HG03521 (cell line): ENCODE results near the gene FSTL1.

ENCODE experiments used
- ATAC-seq: cut with Tn5 transposase; IDR thresholded peaks from one replicate; pipeline ENCODE4 v1.9.1; 2021; ENCODE audit warnings: mild to moderate bottlenecking, moderate library complexity; ENCODE audit not compliant: unreplicated experiment

FSTL1 gene

DNA sequence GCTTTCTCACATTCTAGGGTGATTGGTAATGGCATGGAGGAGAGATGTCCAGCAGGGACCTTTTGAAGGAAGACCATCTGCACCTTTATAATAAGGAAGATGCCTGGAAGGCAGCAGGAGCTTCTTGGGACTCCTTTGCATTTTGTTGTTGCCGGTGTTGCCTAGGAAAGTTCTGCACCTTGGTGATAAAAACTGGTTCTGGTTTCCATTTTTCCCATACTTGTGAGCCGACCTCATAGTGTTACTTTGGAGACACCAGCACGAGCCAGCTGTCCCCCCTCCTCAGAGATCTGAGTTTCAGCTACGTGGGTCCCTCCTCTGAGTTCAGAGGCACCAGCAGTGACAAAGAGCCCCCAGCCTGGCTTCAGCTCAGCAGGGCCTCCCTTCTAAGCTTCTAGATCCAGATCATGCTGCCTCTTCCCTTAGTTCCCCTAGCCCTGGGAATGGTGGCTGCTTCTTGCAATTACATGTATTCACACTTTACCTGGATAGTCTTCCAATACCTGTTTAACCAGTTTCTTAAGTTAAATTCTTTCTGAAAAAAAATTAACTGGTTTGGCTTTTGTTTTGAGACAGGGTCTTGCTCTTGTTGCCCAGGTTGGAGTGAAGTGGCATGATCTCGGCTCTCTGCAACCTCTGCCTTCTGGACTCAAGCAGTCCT is 18.0 kb upstream of the FSTL1 start:
- ATAC-seq = no peak

DNA sequence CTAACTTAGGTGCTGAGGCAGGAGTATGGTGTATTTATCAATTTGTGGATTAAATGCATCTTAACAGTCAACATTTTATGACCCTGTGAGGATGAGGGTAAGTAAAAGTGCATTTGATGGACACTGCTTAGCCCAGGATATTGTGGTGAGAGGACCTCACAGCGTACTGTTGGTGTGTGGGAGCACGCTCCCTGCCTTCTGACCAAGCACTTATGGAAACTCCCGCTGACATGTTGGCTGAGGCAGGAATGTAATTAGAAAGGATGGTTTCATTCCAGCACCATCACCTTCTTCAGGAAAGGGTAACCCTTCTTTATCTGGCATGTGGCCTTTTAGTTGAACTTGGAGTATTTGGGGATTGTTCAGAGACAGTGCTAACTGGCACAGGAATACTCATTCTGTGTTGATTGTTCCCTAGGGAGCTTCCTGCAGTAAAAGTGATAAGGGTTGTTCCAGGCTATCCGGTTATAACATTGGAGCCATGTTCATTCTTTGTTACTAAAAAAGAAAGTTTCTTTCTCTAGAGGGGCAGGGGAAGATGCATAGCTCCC is 11.7 kb upstream of the FSTL1 start:
- no peak for ATAC-seq

GRCh38 chr3:120461416-120461815 is 10.6 kb upstream of the FSTL1 start:
- ATAC-seq = no peak

GRCh38 chr3:120460862-120461261 is 10.1 kb upstream of the FSTL1 start:
- ATAC-seq = no peak

DNA sequence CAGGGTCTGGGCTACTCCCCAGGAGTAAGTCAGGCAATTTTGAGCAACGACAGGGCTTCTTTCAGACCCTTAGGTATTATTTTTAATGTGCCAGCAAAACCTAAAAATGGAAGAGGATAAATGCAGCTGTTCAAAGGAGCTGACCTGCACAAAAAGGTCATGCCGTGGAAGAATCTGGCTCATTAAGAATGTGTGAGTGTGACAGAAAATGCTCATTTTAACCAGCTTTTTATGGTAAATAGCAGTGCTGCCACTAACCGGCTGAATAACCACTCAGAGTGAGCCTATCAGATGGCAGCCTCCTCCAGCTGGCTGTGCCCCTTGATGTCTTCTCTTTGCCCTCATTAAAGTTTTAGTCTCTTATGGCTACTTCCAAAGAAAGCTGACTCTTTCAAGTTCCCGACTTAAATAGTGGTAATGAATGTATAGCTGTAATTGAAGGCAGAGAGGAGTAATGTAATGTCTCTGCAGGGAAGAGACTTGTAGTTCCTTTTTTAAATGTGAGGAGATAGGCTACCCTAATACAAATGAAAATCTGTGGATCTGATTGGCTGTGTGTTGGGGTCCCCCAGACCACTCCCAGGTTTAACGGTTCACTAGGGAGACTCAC is 9.5 kb upstream of the FSTL1 start:
- no peak for ATAC-seq

GRCh38 chr3:120459196-120459595 is 8.4 kb upstream of the FSTL1 start:
- no peak for ATAC-seq

- ATAC-seq = no peak
Measured at GRCh38 chr3:120457827-120458226, 7.0 kb upstream of the FSTL1 start.

DNA sequence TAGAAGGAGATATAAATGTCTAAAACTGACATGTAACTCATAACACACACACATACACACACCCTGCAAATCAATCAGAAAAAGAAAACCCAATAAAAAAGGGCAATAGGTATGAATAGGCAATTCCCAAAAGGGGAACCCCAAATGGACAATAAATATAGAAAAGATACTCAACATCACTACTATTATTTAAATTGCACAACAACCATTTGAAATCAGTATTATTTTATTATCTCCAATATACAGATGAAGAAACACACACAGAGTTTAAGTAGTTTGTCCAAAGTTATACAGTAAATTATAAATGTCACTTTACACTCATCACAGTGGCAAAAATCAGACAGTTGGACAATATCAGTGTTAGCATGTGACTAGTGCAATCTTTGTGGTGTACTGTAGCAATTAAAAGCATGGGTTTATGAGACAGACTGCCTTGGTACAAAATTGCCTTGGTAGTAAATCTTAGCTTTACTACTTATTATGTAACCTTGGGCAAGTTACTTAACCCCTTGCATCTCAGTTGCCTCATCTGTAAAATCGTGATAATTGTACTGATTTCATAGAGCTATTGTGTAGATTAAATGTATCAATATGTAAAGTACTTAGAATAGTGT is 3.4 kb upstream of the FSTL1 start:
- no peak for ATAC-seq

GRCh38 chr3:120452816-120453215 is 2.0 kb upstream of the FSTL1 start:
- ATAC-seq = no peak

DNA sequence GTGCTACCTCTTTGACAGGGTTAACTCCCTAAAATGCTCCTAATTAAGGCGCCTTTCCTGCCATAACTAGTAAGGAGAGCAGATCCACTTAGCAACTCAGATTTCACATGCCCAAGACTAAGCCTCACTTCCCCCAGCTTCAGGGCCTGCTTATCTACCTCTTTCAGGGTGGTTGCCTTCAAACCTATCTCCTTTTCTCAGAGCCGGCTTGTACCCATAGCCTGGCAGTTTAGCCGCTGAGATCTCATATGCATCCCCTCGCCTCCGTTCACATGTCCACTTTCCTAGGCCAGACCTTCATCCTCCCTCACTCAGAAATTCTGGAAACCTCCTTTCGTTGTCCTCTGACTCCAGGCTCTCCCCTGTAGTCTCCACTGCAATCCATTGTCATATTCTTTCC is 1.0 kb upstream of the FSTL1 start:
- ATAC-seq = no peak

GRCh38 chr3:120451272-120451761 is 525 bp upstream of the FSTL1 start:
- no peak for ATAC-seq

DNA sequence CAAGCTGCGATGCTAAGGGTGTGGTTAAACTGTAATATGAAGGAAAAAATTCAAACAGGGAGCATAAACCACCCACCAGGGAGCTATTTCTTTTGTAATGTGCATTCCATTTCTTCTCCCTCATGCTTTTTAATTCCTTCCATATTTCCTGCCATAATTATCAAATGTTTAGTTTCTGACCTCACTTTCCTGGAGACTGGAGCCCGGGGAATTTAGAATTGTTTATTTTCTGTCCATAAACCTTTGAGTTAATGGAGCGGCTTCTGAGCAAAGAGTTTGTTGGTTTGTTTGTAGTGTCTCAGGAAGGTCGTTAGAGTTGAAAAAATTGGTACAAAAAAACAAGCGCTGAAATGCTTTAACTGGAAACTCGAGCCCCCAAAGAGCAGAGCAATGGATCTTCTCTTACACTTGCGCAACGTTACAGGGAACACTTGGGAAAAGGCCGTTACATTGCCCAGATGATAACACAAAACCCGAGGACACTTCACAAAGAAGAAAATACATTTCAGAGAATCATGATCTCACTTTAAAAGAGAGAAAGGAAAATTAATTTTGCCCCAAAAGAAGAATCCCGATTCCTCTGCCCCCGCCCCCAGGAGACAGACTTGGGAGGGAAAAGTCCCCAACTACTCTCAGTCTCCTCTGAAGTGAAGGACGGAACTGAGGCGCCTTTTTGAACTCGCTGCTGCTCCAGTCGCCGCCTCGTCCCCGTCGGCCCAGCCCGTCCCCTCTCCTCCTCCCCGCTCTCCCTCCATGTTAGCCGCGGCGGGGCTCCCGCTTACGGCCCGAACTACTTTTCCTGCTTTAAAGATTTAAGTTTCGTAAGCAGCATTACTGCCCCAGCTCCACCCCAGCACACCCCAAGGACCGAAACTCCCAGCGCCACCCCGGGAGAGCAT is 842 bp downstream of the FSTL1 start:
- ATAC-seq = no peak

GRCh38 chr3:120449251-120449650 is 1.5 kb downstream of the FSTL1 start:
- no peak for ATAC-seq

DNA sequence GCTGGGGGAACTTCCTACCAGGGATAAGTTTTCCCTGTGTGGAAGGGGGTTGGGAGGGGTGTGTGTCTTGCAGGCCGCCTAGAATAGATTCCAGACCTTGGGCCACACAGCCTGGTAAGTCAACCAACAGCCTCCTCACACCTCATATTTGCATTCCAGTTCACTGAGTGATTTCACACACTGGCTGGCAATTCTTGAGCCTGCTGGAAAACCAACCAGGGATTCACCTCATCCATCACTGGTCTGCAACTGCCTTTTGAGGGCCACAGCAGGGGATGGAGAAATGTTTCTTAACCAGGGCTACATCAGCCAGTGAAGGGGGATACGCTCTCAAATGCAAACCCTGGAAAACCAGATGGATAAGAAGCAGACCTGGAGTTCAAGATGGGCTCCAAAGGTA is 2.0 kb downstream of the FSTL1 start:
- ATAC-seq = no peak

- ATAC-seq = no peak
Measured at GRCh38 chr3:120446891-120447668, 3.7 kb downstream of the FSTL1 start.

DNA sequence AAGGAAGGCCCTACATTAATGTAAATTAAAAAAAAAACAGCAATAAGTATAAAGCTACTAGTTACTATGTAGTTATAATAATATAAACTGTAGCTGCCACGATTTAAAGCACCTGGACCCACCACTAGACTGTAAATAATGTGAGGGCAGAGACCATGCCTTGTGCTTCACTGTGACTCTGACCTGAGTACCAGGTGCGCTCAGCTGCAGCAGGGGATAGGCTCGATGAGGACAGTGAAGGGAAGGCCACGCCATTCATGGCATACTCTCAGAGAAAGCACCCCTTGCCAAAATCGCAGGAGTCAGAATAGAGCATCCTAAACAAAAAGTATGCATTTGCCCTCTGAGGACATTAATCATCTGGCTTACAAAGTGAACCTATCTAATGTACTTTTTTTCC is 5.1 kb downstream of the FSTL1 start:
- no peak for ATAC-seq

DNA sequence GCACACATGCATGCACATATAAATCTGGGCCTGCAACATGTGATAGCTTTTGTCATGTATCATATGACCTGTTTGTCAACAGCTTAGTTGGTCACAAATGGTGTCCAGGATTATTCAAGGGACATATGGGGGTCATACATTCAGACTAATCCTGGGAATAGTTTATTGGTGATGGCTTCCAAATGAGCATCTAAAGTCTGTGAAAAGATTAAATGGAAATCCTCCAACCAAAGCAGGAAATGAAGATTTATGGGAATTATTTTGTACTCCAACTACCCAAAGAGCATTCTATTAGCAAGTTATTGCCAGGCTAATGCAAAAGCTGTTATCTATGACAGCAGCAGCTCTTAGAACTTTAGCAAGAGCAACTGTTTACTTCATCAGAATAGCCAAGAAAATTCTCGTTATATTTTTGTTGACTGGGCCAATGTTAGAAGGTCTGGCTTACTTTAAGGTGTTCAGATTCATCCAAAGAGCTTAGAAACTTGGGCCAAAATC is 7.1 kb downstream of the FSTL1 start:
- no peak for ATAC-seq

DNA sequence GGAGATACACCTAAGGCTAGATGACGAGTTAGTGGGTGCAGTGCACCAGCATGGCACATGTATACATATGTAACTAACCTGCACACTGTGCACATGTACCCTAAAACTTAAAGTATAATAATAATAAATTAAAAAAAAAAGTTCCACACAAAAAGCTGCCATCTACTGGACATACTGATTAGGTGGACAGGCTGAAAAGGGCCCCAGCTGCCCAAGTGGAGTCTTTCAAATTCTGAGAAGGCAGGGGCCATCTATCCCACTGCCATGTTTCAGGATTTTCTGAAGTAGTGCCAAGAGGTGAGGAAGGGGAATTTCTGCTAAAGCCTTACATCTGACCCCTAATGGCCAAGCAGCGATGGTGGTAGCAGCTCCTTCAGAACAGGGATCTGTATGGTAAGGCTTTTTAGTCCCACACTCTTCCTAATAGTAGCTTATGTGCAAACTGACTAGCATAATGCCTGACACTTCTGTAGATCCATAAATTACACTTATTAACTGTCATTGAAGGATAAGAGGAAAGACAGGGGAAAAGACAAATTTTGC is 7.7 kb downstream of the FSTL1 start:
- ATAC-seq = no peak

DNA sequence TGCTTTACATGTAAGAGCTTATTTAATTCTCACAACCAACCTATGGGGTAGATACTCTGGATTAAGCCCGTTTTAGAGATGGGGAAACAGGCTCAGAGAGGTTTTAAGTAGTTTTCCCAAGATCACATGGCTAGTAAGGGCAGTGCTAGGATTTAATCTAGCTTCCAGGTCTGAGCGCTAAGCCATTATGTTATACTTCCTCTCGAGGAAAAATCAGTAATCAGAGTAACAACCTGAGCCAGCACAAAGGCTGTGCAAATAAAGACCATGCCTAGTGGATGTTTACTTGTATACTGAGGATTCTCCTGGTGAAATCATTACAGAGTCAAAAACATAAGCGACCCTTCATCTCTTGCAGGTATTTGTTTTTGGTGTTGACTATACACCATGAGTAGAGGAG is 9.0 kb downstream of the FSTL1 start:
- no peak for ATAC-seq

DNA sequence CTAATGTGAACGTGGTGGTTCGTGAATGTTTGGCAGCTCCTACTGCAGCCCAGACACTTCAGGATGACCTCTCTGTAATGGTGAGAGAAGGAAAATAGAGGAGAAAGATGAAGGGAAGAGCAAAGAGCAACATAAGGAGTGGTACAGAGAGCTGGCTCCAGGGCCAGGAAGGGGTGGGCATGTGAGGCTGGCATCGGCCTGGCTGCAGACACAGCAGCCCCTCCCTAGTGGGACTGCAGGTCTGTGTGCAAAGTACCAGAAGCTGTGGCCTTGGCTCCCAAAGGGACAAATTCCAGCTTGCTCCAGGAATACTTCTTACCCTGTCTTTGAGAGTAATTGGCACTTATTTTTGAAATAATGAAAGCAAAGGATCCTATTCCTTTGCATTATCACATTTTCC is 10.0 kb downstream of the FSTL1 start:
- ATAC-seq = no peak
